SK-N-SH treated with all-trans-retinoic acid at 6 μM for 48 hours (cell line): ENCODE measurements around the gene SLCO3A1.

Source experiments
- ATAC-seq: fragments of 200-7000 bp; cut with Tn5 transposase; 3 replicates; pipeline ENCODE4 v1.9.1; 2020; ENCODE audit warnings: mild to moderate bottlenecking, moderate library complexity
- ARNTL ChIP-seq: fragments of 450-650 bp; formaldehyde crosslinking; IDR thresholded peaks from 2 replicates; pipeline ENCODE4 v1.5.0; 2020; ENCODE audit warnings: low read depth, mild to moderate bottlenecking, moderate library complexity, borderline replicate concordance
- BACH2 ChIP-seq: fragments of 250-450 bp; sonication (Bioruptor Pico); IDR thresholded peaks from 2 replicates; pipeline ENCODE4 v1.9.0; 2021; ENCODE audit warnings: mild to moderate bottlenecking, borderline replicate concordance
- CREB5 ChIP-seq: fragments of 250-450 bp; sonication (Bioruptor Pico); IDR thresholded peaks from 2 replicates; pipeline ENCODE4 v1.5.1; 2020; ENCODE audit warnings: low read depth, mild to moderate bottlenecking, moderate library complexity
- CSDC2 ChIP-seq: fragments of 250-450 bp; sonication (Bioruptor Pico); IDR thresholded peaks from 2 replicates; pipeline ENCODE4 v1.5.0; 2020; ENCODE audit warnings: mild to moderate bottlenecking, moderate library complexity
- CSRNP3 ChIP-seq: fragments of 250-450 bp; sonication (Bioruptor Pico); IDR thresholded peaks from 2 replicates; pipeline ENCODE4 v1.5.1; 2021; ENCODE audit warnings: mild to moderate bottlenecking, moderate library complexity
- ESRRG ChIP-seq: fragments of 250-450 bp; sonication (Bioruptor Pico); IDR thresholded peaks from 2 replicates; pipeline ENCODE4 v1.6.1; 2021; ENCODE audit warnings: mild to moderate bottlenecking
- GLIS3 ChIP-seq: fragments of 250-450 bp; sonication (Bioruptor Pico); IDR thresholded peaks from 2 replicates; pipeline ENCODE4 v1.5.0; 2020; ENCODE audit warnings: mild to moderate bottlenecking, moderate library complexity
- ISL1 ChIP-seq: fragments of 250-450 bp; sonication (Bioruptor Pico); IDR thresholded peaks from 2 replicates; pipeline ENCODE4 v2.1.2; 2022; ENCODE audit warnings: mild to moderate bottlenecking, moderate library complexity
- OSR1 ChIP-seq: fragments of 250-450 bp; sonication (Bioruptor Pico); IDR thresholded peaks from 2 replicates; pipeline ENCODE4 v1.8.0; 2022; ENCODE audit warnings: moderate library complexity, mild to moderate bottlenecking, inconsistent platforms
- PATZ1 ChIP-seq: fragments of 250-450 bp; sonication (Bioruptor Pico); IDR thresholded peaks from 2 replicates; pipeline ENCODE4 v1.8.0; 2020; ENCODE audit warnings: mild to moderate bottlenecking, moderate library complexity, borderline replicate concordance
- POU6F1 ChIP-seq: fragments of 250-450 bp; sonication (Bioruptor Pico); IDR thresholded peaks from 2 replicates; pipeline ENCODE4 v1.8.0; 2021; ENCODE audit warnings: low read depth, mild to moderate bottlenecking, moderate library complexity, borderline replicate concordance
- PPARA ChIP-seq: fragments of 250-450 bp; sonication (Bioruptor Pico); IDR thresholded peaks from 2 replicates; pipeline ENCODE4 v1.5.0; 2020; ENCODE audit warnings: mild to moderate bottlenecking, borderline replicate concordance
- RARB ChIP-seq: fragments of 250-450 bp; sonication (Bioruptor Pico); IDR thresholded peaks from 2 replicates; pipeline ENCODE4 v1.8.0; 2021; ENCODE audit warnings: mild to moderate bottlenecking, moderate library complexity
- SNAI2 ChIP-seq: fragments of 250-450 bp; sonication (Bioruptor Pico); IDR thresholded peaks from 2 replicates; pipeline ENCODE4 v1.5.0; 2020; ENCODE audit warnings: mild to moderate bottlenecking, moderate library complexity
- TOX ChIP-seq: fragments of 250-450 bp; sonication (Bioruptor Pico); IDR thresholded peaks from 2 replicates; pipeline ENCODE4 v1.8.0; 2021; ENCODE audit warnings: mild to moderate bottlenecking, moderate library complexity, borderline replicate concordance
- TSHZ2 ChIP-seq: fragments of 250-450 bp; sonication (Bioruptor Pico); IDR thresholded peaks from 2 replicates; pipeline ENCODE4 v1.5.0; 2020; ENCODE audit warnings: mild to moderate bottlenecking, moderate library complexity
- ZC3H10 ChIP-seq: fragments of 250-450 bp; sonication (Bioruptor Pico); IDR thresholded peaks from 2 replicates; pipeline ENCODE4 v1.5.1; 2021; ENCODE audit warnings: mild to moderate bottlenecking, moderate library complexity
- ZFP3 ChIP-seq: fragments of 250-450 bp; sonication (Bioruptor Pico); IDR thresholded peaks from 2 replicates; pipeline ENCODE4 v1.5.0; 2020; ENCODE audit warnings: mild to moderate bottlenecking, moderate library complexity
- ZFP30 ChIP-seq: fragments of 450-650 bp; formaldehyde crosslinking; IDR thresholded peaks from 2 replicates; pipeline ENCODE4 v1.5.0; 2022; ENCODE audit warnings: mild to moderate bottlenecking, moderate library complexity
- ZNF8 ChIP-seq: fragments of 450-650 bp; formaldehyde crosslinking; IDR thresholded peaks from 2 replicates; pipeline ENCODE4 v1.5.0; 2020; ENCODE audit warnings: mild to moderate bottlenecking, moderate library complexity

The SLCO3A1 gene

GRCh38 chr15:92117261-92117731 is 263.8 kb downstream of the SLCO3A1 start:
- ATAC-seq: peak; percentile 21; the same call in 1 of the 3 replicates

GRCh38 chr15:92118162-92118935 is 264.8 kb downstream of the SLCO3A1 start:
- TF ChIP-seq GLIS3 (CRISPR knock-in tag) (no peak), ZNF8 (no peak), ZFP3 (CRISPR knock-in tag) (no peak)
- peak; percentile 91 for ATAC-seq

More at GRCh38 chr15:92117261-92117731, 263.8 kb downstream of the SLCO3A1 start:
- TF ChIP-seq ZFP3 (CRISPR knock-in tag) (no peak), TSHZ2 (CRISPR knock-in tag) (no peak), CSDC2 (CRISPR knock-in tag) (no peak), BACH2 (CRISPR knock-in tag) (no peak), SNAI2 (CRISPR knock-in tag) (no peak), ARNTL (CRISPR knock-in tag) (no peak), RARB (CRISPR knock-in tag) (no peak), CREB5 (CRISPR knock-in tag) (no peak), PPARA (CRISPR knock-in tag) (no peak), ESRRG (CRISPR knock-in tag) (no peak), ZFP30 (CRISPR knock-in tag) (no peak), ZC3H10 (CRISPR knock-in tag) (no peak), PATZ1 (CRISPR knock-in tag) (no peak), POU6F1 (CRISPR knock-in tag) (no peak), OSR1 (CRISPR knock-in tag) (no peak)

- no peak for ATAC-seq
- TF ChIP-seq ZC3H10 (CRISPR knock-in tag): no peak
- no peak for TF ChIP-seq ZFP3 (CRISPR knock-in tag)
- TF ChIP-seq TOX (CRISPR knock-in tag): no peak
- no peak for TF ChIP-seq POU6F1 (CRISPR knock-in tag)
- TF ChIP-seq TSHZ2 (CRISPR knock-in tag): no peak
- TF ChIP-seq BACH2 (CRISPR knock-in tag): no peak
- no peak for TF ChIP-seq ISL1 (CRISPR knock-in tag)
- no peak for TF ChIP-seq SNAI2 (CRISPR knock-in tag)
- no peak for TF ChIP-seq CSRNP3 (CRISPR knock-in tag)
- TF ChIP-seq ZNF8: no peak
- TF ChIP-seq ARNTL (CRISPR knock-in tag): no peak
- no peak for TF ChIP-seq PATZ1 (CRISPR knock-in tag)
Measured at GRCh38 chr15:92118936-92119325, 265.4 kb downstream of the SLCO3A1 start.
